Nephron (organoid): ENCODE data around the gene TNIK.

Experiments used
- H3K27ac Mint-ChIP-seq, 3 experiments: 2 replicates each; pipeline ENCODE4 v1.8.0; 2020; ENCODE audit warnings: mixed read lengths in 3 of 3, mild to moderate bottlenecking in 2 of 3, moderate library complexity in 1 of 3
- H3K27me3 Mint-ChIP-seq: 2 replicates; pipeline ENCODE4 v1.8.0; 2021; ENCODE audit warnings: low read depth, mild to moderate bottlenecking, moderate library complexity, mixed read lengths
- H3K36me3 Mint-ChIP-seq: 2 replicates; pipeline ENCODE4 v1.8.0; 2020; ENCODE audit warnings: low read depth, mixed read lengths
- H3K4me1 Mint-ChIP-seq: 2 replicates; pipeline ENCODE4 v1.8.0; 2020; ENCODE audit warnings: mixed read lengths
- H3K4me3 Mint-ChIP-seq, 3 experiments: 2 replicates each; pipeline ENCODE4 v1.8.0; 2020; ENCODE audit warnings: mild to moderate bottlenecking in 3 of 3, mixed read lengths in 3 of 3, moderate library complexity in 2 of 3
- H3K9me3 Mint-ChIP-seq: 2 replicates; pipeline ENCODE4 v1.8.0; 2020; ENCODE audit warnings: mixed read lengths
- CTCF ChIP-seq, 3 experiments: fragments of 200-600 bp; sonication (generic); IDR thresholded peaks; one replicate each; pipeline ENCODE4 v1.5.0; 2021; ENCODE audit warnings: antibody characterized with exemption in 3 of 3; ENCODE audit not compliant: unreplicated experiment in 3 of 3

The TNIK gene

GRCh38 chr3:171443211-171443957 lies 16.8 kb downstream of the TNIK start:
- Mint-ChIP-seq H3K9me3 (no peaks in the 10 kb centered on the region), H3K4me3 (no peak overlapping the region), H3K27me3 (no peaks in the 10 kb centered on the region), H3K36me3 (no peaks in the 10 kb centered on the region), H3K4me1 (peaks cover 13% of the 10 kb centered on the region), H3K27ac (peak overlapping the region in 1 of 3 experiments; percentile 4)
- no peak for TF ChIP-seq CTCF (IDR thresholded peaks at IDR 0.05; ENCODE audit: unreplicated experiment in 3 of 3)

GRCh38 chr3:171442184-171442583 lies 18.0 kb downstream of the TNIK start:
- Mint-ChIP-seq H3K36me3 (no peaks in the 10 kb centered on the region), H3K27me3 (no peaks in the 10 kb centered on the region), H3K4me3 (no peak overlapping the region), H3K27ac (no peak overlapping the region), H3K9me3 (no peaks in the 10 kb centered on the region), H3K4me1 (peaks cover 9% of the 10 kb centered on the region)
- TF ChIP-seq CTCF (IDR thresholded peaks at IDR 0.05; ENCODE audit: unreplicated experiment in 3 of 3): no peak

GRCh38 chr3:171441381-171441780 lies 18.8 kb downstream of the TNIK start:
- Mint-ChIP-seq H3K4me3 (no peak overlapping the region), H3K27ac (no peak overlapping the region), H3K4me1 (peaks cover 14% of the 10 kb centered on the region), H3K27me3 (no peaks in the 10 kb centered on the region), H3K9me3 (no peaks in the 10 kb centered on the region), H3K36me3 (no peaks in the 10 kb centered on the region)
- TF ChIP-seq CTCF (IDR thresholded peaks at IDR 0.05; ENCODE audit: unreplicated experiment in 3 of 3): no peak

GRCh38 chr3:171439996-171440395 lies 20.2 kb downstream of the TNIK start:
- Mint-ChIP-seq H3K36me3 (no peaks in the 10 kb centered on the region), H3K4me1 (peaks cover 18% of the 10 kb centered on the region), H3K4me3 (no peak overlapping the region), H3K9me3 (no peaks in the 10 kb centered on the region), H3K27ac (no peak overlapping the region), H3K27me3 (no peaks in the 10 kb centered on the region)
- no peak for TF ChIP-seq CTCF (IDR thresholded peaks at IDR 0.05; ENCODE audit: unreplicated experiment in 3 of 3)

GRCh38 chr3:171437115-171437756 lies 23.0 kb downstream of the TNIK start:
- no peaks in the 10 kb centered on the region for H3K36me3 Mint-ChIP-seq
- H3K27ac Mint-ChIP-seq: no peak overlapping the region
- no peak for TF ChIP-seq CTCF (IDR thresholded peaks at IDR 0.05; ENCODE audit: unreplicated experiment in 3 of 3)
- no peak overlapping the region for H3K4me3 Mint-ChIP-seq
- H3K9me3 Mint-ChIP-seq: no peaks in the 10 kb centered on the region
- no peaks in the 10 kb centered on the region for H3K27me3 Mint-ChIP-seq
- peaks cover 13% of the 10 kb centered on the region for H3K4me1 Mint-ChIP-seq

- no peaks in the 10 kb centered on the region for H3K36me3 Mint-ChIP-seq
- no peaks in the 10 kb centered on the region for H3K27me3 Mint-ChIP-seq
- H3K4me3 Mint-ChIP-seq: no peak overlapping the region
- H3K4me1 Mint-ChIP-seq: peaks cover 18% of the 10 kb centered on the region
- H3K27ac Mint-ChIP-seq: no peak overlapping the region
- TF ChIP-seq CTCF (IDR thresholded peaks at IDR 0.05; ENCODE audit: unreplicated experiment in 3 of 3): no peak
- no peaks in the 10 kb centered on the region for H3K9me3 Mint-ChIP-seq
Measured at GRCh38 chr3:171436380-171436779, 23.8 kb downstream of the TNIK start.
